ENCODE results near the gene ZNF319.
"Not testable (repeated sequence)": the region's sequence is repeated elsewhere in the genome, so short reads cannot be mapped to it uniquely, and the experiment has no call there.

Gene ZNF319

DNA sequence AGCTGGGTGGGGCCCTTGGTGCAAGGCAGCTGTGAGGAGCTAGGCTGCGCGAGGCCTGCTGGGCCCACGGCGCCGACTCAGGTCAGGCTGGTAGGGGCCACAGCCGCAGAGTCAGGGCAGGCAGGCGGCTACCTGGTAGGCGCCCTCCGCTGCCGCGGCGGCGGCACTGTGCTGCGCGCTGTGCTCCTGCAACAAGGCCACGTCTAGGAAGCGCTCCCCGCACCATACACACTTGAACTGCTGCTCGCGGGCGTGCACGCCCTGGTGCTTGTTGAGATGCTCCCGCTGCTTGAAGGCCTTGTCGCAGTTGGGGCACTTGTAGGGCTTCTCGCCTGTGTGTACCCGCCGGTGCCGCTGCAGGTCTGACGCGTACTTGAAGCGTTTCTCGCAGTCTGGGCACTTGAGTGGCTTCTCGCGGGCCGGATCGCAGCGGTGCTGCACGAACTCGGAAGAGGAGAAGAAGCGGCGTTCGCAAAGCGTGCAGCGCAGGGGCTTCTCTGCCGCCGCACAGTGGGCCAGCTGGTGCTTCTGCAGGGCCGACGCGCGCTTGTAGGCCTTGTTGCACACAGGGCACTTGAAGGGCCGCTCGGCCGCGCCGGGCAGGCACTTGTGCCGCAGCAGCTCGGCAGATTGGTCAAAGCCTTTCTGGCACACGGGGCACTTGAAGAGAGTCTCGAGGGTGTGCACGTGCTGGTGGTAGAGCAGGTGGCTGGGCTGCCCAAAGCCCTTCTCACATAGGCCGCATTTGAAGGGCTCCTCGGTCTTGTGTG, 3.9 kb downstream of the ZNF319 start:
- no peak for DNase-seq

DNA sequence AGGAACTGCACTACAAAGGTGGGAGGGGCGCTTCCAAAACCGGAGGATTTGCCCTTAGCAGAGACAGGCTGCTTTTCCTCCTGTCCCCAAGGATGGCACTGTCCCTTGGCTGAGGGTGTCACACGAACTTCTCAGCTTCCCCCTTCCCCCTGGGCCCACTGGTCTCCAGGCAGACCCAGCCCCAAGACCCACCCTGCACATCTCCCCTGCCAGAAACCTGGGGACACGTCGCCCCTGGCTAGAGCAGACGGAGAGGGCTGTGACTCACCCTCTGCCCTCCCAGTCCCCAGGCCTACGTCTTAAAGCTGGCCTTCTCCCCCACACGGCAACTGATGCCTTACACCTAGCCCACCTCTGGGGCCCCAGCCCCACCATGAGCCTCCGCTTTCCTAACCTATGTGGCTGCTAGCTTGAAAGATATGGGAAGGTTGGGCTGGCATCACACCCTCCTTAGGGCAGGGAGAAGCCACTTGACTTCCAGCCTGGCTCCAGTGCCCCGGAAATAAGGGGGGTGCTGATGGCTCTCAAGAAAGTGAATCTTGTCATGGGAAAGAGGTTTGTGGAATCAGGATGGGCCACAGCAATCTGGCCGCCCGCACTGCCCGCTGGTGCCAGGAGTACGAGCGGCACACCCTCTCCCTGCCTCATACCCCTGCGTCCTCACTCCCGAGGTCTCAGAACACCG, 4.6 kb downstream of the ZNF319 start:
- DNase-seq, result no peak

DNA sequence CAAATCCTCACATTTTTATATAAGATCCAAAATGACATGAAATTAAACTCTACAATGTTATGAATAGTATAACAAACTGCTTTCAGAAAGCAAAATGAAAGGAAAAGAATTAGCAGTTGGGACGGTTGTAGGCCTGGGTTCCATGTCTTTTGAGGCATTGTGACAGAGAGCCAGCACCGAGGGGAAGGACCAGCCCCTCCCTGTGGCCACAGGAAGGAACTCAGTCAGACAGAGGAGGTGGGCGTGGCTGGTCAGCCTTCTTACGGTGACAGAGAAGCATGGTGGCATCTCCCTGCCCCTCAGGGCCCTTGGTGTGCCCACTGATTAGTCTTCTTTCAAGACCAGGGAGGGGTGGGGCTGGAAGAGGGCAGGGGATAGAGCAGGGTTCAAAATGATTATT, 5.7 kb downstream of the ZNF319 start:
- peak; percentile 52 for DNase-seq

- no peak for DNase-seq
Measured at GRCh38 chr16:57994361-57994760, 6.1 kb downstream of the ZNF319 start.

DNA sequence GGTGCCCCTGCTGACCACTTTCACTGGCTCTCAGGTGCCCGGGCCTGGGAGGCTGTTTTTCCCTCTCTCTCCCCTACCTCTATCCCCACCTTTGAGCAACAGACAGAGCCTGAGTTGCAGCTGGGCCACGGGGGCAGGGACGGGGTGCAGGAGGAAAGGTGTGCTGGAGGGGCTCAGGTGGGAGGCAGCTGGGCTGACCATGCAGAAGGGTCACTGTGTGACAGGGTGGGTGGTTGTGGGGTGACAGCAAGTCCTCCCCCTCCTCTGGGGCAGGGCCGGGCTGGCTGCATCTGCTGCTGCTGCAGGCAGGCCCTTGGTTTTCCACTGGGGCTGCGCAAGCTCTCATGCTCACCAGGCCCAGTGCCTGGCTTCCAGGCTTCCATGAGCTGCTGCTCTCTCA, 6.6 kb downstream of the ZNF319 start:
- DNase-seq, result no peak

DNA sequence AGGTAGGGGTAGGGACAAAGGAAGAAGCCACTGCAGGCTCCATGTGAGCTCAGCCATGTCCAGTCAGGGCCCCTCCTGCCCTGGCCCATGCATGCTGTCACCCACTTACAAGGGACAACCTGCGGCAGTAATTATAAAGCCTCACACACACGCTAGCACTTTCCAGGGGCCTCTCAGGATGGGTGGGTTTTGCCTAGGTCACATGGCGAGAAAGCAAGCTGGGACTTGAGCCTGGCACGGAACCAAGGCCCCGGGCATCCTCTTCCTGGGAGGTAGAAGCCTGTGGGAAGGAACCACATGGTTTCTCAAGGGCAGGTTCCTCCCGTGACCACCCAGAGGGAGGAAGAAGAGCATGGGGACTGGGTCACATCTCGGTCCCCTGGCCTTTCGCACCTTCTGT, 7.0 kb downstream of the ZNF319 start:
- no peak for DNase-seq

- DNase-seq, result no peak
Measured at GRCh38 chr16:57992084-57992483, 8.4 kb downstream of the ZNF319 start.

- no peak for DNase-seq
Measured at GRCh38 chr16:57991551-57992059, 8.9 kb downstream of the ZNF319 start.

GRCh38 chr16:57988929-57989328, 11.5 kb downstream of the ZNF319 start:
- DNase-seq, result no peak

- DNase-seq, result no peak
Measured at GRCh38 chr16:57987441-57988177, 12.9 kb downstream of the ZNF319 start.

GRCh38 chr16:57986196-57986595, 14.3 kb downstream of the ZNF319 start:
- no peak for DNase-seq

GRCh38 chr16:57985204-57986181, 15.0 kb downstream of the ZNF319 start:
- DNase-seq, result no peak

GRCh38 chr16:57984443-57985203, 15.8 kb downstream of the ZNF319 start:
- DNase-seq, result peak; percentile 92

- no peak for DNase-seq
Measured at GRCh38 chr16:57982385-57982784, 18.1 kb downstream of the ZNF319 start.

GRCh38 chr16:57981636-57982035, 18.8 kb downstream of the ZNF319 start:
- DNase-seq, result no peak

- no peak for DNase-seq
Measured at GRCh38 chr16:57979006-57979585, 21.4 kb downstream of the ZNF319 start.

- not testable (repeated sequence) for DNase-seq
Measured at GRCh38 chr16:57978070-57978465, 22.4 kb downstream of the ZNF319 start.

DNA sequence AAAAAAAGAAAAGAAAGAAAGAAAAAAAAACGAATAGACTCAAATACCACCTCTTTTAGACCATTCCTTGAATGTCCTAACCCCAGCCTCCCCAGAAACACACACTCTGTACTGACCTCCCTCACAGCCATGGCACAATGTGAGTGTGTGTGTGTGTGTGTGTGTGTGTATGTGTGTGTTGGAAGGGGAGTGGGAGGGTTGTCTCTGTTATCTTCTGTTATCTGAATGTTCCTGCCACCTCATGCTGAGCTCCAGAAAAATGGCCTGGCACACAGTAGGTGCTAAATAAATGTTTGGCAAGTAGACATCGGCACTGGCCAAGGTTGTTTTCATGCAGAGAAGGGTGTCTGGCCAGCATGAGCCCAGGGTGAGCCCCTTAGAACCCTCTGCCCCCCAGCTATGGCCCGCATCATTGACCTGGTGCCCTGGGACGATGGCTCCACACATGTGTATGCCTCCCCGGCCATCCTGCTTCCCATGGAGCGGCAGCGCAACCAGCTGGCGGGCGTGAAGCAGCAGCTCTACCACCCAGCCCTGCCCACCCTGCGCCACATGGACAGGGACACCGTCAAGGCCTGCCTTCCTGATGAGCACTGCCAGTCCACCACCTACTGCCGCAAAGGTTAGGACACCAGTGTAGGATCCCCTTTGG, 22.9 kb downstream of the ZNF319 start:
- no peak for DNase-seq

DNA sequence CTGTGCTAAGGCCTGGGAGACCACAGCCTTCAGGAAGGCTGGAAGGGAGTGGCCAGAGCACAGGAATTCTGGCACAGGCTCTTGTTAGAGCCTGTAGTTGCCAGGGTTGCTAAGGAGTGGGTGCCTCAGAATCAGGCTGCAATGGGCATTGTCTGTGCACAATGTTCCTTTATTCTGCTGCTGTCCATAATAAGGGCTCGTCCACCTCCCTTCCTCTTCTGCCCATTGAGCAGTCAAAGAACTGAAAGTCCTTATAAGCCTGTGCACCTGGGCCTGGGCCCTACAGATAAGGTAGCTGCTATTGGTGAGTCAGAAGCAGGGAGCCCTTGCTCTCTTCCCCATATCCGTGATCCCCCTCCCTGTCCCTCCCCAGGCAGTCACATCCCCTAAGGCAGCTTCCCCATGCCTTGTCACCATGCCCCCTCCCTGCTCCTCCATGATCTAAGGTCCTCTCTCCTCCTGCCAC, 24.1 kb downstream of the ZNF319 start:
- no peak for DNase-seq

DNA sequence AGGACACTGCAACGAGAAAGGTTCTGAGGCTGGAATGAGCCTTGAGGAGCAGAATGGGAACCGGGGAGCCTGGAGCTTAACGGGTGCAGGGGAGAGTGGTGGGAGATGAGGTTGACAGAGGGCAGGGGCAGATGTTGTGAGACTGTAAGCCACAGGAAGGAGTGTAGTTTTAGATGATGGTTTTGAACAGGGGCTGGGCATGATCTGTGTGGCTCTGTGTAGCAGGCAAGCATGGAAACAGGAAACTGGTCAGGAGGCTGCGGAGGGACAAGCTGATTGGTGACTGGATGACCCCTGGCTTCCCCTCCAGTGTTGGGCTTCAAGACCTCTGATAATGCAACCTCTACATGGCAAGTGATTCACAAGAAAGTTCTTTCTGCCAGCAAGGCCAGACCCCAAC, 28.2 kb downstream of the ZNF319 start:
- DNase-seq, result no peak

- no peak for DNase-seq
Measured at GRCh38 chr16:57971848-57972247, 28.6 kb downstream of the ZNF319 start.
